Mesothelial cell of epicardium (in vitro differentiated cells): Measurements from ENCODE around the gene ZNF362. TPM values are rescaled to one million over a fixed set of nuclear protein-coding genes. Genes with fewer than 3 reads are reported as not detected.
A peak's percentile ranks its signal among the peaks of the same experiment; 100 is the strongest.

ENCODE experiments used
- DNase-seq, 2 experiments: peaks; one replicate each; pipeline ENCODE4 v3.0.0; 2021; ENCODE audit warnings: low spot score in 2 of 2; ENCODE audit not compliant: unreplicated experiment in 2 of 2
- H3K27ac Mint-ChIP-seq: 2 replicates; pipeline ENCODE4 v1.8.0; 2021; ENCODE audit warnings: mixed read lengths
- H3K27me3 Mint-ChIP-seq: 2 replicates; pipeline ENCODE4 v1.8.0; 2021; ENCODE audit warnings: low read depth, mixed read lengths
- H3K36me3 Mint-ChIP-seq: 2 replicates; pipeline ENCODE4 v1.8.0; 2021; ENCODE audit warnings: mixed read lengths
- H3K4me1 Mint-ChIP-seq: 2 replicates; pipeline ENCODE4 v1.8.0; 2021; ENCODE audit warnings: mixed read lengths
- H3K4me3 Mint-ChIP-seq: 2 replicates; pipeline ENCODE4 v1.8.0; 2021; ENCODE audit warnings: mild to moderate bottlenecking, moderate library complexity, mixed read lengths
- H3K9me3 Mint-ChIP-seq: 2 replicates; pipeline ENCODE4 v1.8.0; 2021; ENCODE audit warnings: mixed read lengths
- total RNA-seq: library from RNA; stranded (reverse); gene quantifications from 3 replicates; pipeline ENCODE4 v1.2.1, GENCODE V29; 2021
- TF ChIP-seq, protein P1 (sequence below): fragments of 200-600 bp; sonication (generic); IDR thresholded peaks from one replicate; pipeline ENCODE4 v1.5.0; 2021; ENCODE audit warnings: antibody characterized with exemption; ENCODE audit not compliant: unreplicated experiment

ZNF362 gene
- total RNA-seq, 1 donor from 2014 or later: 114 TPM

DNA sequence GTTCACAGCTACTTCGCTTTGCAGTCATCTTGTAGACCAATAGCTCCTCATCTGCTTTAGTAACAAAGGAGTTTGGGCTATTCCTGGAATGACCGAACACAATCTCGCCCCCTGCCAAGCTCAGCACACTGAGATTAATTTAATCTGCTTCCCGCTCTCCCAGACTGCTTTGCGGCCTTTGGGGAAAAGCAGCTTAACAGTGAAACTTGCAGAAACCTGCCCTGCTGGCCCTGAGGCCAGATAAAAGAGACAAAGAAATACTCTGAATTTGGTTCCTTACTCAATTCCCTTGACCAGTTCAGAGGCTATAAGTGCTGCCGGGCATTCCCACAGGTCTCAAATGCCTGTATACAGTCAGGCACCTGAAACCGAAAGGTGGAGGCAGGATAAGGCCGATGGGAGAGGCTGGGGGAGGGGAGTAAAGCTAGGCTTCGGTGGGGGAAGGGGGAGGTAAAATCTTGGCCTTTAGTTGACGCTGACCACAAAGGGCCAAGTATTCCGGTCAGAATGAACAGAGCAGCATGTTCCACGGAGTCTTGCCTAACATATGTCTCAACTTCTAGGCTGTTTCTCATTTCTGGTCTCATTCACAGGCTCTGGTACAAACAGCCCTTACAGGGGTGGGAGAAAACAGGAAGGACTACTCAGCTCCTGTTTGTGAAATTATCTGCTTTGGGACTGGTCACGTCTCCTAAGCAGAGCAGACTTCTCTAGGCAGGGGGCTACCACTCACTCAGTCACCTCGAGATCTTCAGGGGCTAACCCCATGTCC, 82.3 kb downstream of the ZNF362 start:
- H3K36me3 Mint-ChIP-seq: peaks cover 3% of the 10 kb centered on the region
- peak overlapping the region; percentile 90 for H3K27ac Mint-ChIP-seq
- H3K27me3 Mint-ChIP-seq: no peaks in the 10 kb centered on the region
- no peaks in the 10 kb centered on the region for H3K9me3 Mint-ChIP-seq
- TF ChIP-seq, protein P1, sequence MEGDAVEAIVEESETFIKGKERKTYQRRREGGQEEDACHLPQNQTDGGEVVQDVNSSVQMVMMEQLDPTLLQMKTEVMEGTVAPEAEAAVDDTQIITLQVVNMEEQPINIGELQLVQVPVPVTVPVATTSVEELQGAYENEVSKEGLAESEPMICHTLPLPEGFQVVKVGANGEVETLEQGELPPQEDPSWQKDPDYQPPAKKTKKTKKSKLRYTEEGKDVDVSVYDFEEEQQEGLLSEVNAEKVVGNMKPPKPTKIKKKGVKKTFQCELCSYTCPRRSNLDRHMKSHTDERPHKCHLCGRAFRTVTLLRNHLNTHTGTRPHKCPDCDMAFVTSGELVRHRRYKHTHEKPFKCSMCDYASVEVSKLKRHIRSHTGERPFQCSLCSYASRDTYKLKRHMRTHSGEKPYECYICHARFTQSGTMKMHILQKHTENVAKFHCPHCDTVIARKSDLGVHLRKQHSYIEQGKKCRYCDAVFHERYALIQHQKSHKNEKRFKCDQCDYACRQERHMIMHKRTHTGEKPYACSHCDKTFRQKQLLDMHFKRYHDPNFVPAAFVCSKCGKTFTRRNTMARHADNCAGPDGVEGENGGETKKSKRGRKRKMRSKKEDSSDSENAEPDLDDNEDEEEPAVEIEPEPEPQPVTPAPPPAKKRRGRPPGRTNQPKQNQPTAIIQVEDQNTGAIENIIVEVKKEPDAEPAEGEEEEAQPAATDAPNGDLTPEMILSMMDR: no peak
- H3K4me1 Mint-ChIP-seq: peaks cover 63% of the 10 kb centered on the region
- H3K4me3 Mint-ChIP-seq: peak overlapping the region; percentile 4
- no peak for DNase-seq

DNA sequence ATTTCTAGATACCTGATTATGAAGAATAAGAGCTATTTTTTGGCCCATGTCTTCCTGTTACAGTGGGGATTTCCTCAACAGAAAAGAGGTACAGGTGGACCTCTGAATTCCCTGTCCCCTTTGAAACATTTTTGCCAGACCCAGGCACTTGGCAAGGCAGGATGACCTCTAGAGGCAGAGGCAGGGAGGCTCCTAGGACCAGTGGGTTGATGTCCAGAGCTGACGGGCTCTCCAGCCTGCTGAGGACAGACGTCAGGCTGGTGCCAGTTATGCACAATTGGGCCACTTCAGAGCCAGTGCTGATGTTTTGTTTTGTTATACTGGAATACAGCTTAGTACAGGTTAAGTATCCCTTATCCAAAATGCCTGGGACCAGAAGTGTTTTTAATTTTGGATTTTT, 83.1 kb downstream of the ZNF362 start:
- peaks cover 70% of the 10 kb centered on the region for H3K4me1 Mint-ChIP-seq
- no peak for DNase-seq
- no peaks in the 10 kb centered on the region for H3K9me3 Mint-ChIP-seq
- peaks cover 3% of the 10 kb centered on the region for H3K36me3 Mint-ChIP-seq
- no peak overlapping the region for H3K4me3 Mint-ChIP-seq
- H3K27ac Mint-ChIP-seq: peak overlapping the region; percentile 90
- H3K27me3 Mint-ChIP-seq: no peaks in the 10 kb centered on the region
- TF ChIP-seq, protein P1: no peak

DNA sequence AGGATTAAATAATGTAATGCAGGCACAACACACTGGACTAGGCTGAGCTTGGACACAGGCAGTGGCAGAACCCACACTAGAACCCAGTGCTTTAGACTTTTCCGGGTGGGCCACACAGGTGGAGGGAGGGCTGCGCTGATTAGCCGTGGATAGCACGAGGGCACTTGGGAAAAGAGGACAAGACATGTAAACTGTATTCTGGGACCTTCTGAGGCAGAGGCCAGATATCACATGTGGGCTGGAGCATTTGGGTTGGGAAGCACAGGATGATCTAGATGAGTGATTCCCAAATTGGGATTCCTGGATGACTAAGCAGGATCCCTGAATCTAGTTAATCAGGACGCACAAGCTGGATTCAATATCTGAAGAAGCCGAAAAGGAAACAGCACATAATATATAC, 84.9 kb downstream of the ZNF362 start:
- Mint-ChIP-seq H3K9me3 (no peaks in the 10 kb centered on the region), H3K4me1 (peaks cover 80% of the 10 kb centered on the region), H3K27me3 (no peaks in the 10 kb centered on the region), H3K27ac (peak overlapping the region; percentile 85), H3K36me3 (peaks cover 3% of the 10 kb centered on the region), H3K4me3 (no peak overlapping the region)
- TF ChIP-seq, protein P1: no peak
- no peak for DNase-seq

DNA sequence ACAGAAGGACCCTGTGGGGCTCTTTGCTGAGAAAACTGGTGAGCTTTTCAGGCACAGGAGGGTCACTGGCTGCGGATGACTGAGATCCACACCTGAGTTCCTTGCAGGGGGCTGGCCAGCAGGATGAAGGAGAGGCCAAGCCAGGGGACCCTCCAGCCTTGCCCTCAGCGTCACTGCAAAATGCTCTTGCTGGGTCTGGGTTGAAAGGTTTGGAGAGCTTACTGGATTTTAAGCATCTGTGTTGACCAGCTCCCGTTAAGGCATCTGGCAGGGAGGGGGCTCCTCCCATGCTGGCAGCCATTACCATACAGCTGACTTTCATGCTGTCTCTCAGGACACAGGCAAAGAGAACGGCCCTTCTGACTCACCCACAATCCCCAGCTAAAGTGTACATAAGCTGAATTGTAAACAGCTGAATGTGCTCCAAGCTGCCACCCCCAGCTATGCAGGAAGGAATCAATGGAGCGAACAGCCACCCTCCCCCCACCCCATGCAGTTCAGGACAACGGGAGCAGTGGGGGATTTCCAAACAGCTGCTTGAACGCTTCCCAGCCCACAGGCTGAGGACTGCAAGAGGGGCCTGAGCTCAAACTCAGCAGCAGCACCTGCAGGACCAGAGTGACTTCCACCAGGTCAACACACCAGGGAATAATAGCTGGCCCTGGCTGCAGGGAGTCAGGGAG, 85.9 kb downstream of the ZNF362 start:
- DNase-seq: no peak
- H3K27me3 Mint-ChIP-seq: no peaks in the 10 kb centered on the region
- H3K27ac Mint-ChIP-seq: peak overlapping the region; percentile 72
- H3K4me1 Mint-ChIP-seq: peaks cover 87% of the 10 kb centered on the region
- no peak overlapping the region for H3K4me3 Mint-ChIP-seq
- no peaks in the 10 kb centered on the region for H3K9me3 Mint-ChIP-seq
- TF ChIP-seq, protein P1: no peak
- peaks cover 3% of the 10 kb centered on the region for H3K36me3 Mint-ChIP-seq

DNA sequence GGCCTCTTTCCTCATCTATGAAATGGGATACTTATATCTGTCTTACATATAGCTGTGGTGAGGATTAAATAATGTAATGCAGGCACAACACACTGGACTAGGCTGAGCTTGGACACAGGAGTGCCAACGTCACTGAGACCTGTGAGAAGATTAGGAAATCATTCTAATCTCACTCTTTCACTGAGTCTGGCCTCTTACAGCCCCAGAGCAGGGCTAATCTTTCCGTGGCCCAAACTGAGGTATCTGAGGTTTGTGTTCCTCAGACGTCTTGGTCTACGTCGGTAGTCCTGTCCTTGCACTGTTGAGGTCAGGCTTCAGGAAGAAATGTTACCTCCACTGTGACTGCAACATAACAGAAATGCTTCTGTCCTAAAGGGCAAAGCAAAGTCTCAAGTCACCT, 87.2 kb downstream of the ZNF362 start:
- Mint-ChIP-seq H3K9me3 (no peaks in the 10 kb centered on the region), H3K27me3 (no peaks in the 10 kb centered on the region), H3K4me3 (no peak overlapping the region), H3K4me1 (peaks cover 90% of the 10 kb centered on the region), H3K27ac (peak overlapping the region; percentile 74), H3K36me3 (peaks cover 3% of the 10 kb centered on the region)
- TF ChIP-seq, protein P1: no peak
- no peak for DNase-seq
